T-helper 22 cell (primary cell): ENCODE measurements around the gene HRH3.

Experiments
- DNase-seq: peaks from one replicate; pipeline ENCODE4 v3.0.0-alpha.2; 2020; ENCODE audit warnings: low read depth

Gene HRH3

DNA sequence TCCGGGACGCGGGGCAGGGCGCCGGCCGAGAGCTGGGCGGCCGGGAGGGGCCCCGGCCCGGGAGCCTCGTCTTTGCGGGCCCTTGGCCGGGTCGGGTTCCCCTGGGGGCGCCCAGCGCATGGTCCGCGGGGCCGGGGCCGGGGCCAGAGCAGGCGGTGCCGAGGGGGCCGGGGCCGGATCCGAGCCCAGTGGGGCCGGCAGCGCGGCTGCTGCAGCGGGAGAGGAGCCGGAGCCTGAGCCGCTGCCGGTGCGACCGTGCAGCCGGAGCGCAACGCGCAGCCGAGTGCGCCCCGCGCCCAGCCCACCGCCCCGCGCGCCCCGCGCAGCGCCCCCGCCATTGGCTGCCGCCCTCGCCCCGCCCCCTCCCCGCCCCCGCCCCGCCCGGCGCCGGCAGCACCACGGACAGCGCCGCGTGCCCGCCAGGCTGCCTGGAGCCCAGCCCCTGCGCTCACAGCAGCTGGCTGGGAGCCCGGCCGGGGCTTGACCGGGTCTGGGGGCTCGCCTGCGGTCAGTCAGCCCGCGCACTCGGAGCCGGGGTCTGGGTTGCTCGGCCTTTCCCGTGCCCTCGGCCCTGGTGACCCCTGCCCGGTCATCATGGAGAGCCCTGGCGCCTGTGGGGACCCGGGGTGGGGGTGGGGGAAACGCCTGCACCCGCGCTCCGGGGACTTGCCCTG, at the start of gene HRH3:
TSS of gene HRH3 (minus strand) at position 287 of the 674 bp plus-strand sequence. CDS start 308 bp downstream, outside the sequence.
- DNase-seq = no peak

DNA sequence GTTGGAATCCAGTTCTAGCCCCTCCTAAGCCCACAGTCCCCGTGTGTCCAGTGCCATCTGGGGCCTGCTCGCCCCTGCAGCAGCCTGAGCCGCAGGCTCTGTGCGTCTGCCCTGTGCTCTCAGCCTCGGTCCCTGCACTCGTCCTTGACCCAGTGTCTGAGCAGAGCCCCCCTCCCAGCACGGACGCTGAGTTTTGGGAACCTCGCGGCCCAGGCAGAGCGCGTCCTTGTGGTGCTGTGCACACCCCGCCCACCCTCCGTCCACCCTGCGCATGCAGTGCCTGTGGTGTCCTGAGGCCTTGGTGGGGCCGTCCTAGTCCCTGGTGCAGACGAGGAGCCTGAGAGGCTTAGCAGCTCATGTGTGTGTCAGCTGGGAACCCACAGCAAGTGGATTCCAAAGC, 49.8 kb upstream of the HRH3 start:
- DNase-seq = no peak

DNA sequence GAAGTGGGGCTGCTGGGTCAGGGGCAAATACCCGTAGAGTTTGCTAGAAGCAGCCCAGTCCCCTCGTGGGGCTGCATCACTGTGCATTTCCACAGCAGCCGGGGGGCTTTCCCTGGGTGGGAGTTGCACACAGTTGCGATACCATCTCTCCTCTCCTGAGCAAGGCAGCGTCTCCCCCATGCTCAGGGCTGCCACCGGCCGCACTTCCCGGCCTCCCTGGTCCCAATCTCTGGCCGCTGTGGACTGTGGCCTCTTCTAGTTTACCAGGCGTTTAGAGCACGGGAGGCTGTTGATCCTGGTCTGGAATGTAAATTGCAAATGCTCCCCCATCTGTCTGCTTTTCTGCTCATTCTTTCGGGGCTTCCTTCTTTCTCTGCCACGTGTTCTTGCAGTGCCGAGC, 49.3 kb upstream of the HRH3 start:
- DNase-seq = no peak

DNA sequence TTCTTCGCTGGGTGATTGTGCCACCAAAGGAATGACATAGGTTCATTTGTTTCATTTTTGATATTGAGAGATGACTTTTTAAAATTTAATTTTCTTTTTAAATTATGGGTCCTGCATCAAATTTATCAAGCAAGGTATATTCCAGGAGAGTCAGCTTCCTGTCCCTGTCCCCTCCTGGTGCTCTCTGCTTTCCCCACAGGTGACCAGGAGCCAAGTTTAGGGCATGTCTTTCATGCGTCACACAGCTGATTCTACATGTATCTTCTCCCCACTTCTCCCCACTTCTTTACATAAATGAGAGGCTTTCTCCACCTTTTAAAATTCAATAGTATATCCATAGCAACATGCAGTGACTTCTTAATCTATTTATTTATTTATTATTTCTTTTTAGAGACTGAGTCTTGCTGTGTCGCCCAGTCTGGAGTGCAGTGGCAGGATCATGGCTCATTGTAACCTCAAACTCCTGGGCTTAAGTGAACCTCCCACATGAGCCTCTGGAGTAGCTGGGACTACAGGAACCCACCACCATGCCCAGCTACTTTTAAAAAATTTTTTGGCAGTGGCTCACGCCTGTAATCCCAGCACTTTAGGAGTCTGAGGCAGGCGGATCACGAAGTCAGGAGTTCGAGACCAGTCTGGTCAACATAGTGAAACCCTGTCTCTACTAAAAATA, 48.3 kb upstream of the HRH3 start:
- no peak for DNase-seq

DNA sequence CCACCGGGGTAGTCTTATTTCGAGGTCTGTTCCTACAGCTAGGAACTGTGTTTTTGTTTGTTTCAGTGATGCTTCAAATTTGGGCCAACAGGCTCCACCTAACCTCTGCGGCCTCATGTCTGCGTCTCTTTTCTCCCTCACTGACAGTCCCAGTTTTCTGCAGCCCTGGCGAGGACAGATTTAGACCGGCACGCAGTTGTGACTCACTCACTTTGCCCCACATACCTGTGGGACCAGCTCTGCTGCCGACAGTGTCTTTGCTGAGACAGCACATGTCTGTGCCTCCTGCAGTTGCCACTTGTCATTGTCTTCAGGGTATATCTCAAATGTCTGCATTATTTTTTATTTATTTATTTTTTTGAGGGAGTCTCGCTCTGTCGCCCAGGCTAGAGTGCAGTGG, 47.5 kb upstream of the HRH3 start:
- no peak for DNase-seq

DNA sequence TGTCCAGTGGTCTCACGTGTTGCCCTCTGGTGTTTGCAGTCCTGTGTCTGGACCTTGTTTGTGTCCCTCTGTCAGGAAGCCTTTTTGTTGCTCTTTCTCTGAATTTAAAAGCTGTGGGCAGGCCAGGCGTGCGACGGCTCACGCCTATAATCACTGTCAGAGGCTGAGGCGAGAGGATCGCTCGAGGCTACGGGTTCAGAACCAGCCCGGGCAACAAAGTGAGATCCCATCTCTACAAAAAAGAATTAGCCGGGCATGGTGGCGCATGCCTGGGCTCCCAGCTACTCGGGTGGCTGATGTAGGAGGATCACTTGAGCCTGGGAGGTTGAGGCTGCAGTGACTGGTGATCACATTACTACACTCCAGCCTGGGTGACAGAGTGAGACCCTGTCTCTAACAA, 46.8 kb upstream of the HRH3 start:
- no peak for DNase-seq

DNA sequence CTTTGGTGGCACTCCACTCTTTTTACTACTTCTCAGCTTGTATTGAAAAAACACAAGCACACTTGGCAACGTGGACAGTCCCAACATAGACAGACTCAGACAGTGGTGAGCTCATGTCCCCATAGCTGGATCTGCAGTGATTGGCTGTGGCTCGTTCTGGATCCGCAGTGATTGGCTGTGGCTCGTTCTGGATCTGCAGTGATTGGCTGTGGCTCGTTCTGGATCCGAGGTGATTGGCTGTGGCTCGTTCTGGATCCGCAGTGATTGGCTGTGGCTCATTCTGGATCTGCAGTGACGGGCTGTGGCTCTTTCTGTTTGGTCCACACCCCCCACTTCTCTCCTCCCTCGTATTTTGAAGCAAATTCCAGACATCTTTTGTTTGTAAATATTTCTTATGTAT, 46.3 kb upstream of the HRH3 start:
- no peak for DNase-seq

DNA sequence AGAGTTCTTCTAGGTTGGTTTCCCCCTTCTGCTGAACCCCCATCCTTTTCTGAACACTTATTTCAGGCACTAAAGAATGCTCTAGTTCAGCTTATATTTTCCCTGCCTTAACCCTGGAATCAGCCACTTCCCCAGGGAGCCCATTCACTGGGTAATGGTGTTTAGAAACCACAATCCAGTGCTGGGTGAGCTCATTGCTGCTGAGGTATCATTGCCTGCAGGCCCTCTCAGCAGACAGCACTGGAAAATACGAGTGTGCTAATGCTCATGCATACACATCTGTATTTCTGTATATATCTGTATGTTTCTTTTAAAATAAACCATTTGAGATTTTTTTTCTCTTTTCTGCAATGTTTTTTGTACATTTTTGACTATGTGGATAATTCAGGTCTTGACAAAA, 45.3 kb upstream of the HRH3 start:
- no peak for DNase-seq

DNA sequence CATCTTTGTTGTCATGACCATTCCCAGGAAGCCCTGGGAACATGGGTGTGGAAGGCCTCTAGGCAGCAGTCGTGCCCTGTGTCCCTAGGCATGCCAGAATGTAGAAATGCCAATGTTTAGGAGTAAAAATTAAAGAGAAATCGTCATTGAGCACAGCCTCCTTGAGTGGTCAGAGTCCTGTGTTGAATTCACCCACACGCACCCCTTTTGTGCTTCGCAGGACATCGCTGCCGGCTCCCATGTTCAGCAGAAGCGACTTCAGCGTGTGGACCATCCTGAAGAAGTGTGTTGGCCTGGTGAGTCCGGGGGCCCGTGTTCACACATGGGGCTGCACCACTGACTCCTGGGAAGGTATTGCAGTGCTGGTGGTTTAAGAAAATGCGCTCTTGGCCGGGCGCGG, 43.3 kb upstream of the HRH3 start:
- no peak for DNase-seq

DNA sequence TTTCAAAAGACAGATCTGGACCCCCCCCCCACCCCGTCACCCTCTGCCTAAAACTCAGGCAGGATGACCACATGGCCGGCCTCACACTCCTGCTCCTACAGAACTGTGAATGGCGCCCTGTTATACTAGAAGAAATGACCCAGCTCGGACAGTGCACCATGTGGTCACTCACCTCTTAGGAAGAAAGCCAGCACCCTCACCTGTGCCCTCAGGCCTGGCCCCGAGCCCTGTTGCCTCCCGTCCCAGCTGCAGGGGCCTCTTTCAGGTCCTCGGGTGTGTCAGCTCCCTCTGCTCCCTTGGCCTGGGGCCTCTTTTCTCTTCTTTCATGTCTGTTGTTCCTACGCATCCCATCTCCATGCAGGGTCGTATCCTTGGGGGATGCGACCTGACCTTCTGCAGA, 42.0 kb upstream of the HRH3 start:
- DNase-seq = no peak

DNA sequence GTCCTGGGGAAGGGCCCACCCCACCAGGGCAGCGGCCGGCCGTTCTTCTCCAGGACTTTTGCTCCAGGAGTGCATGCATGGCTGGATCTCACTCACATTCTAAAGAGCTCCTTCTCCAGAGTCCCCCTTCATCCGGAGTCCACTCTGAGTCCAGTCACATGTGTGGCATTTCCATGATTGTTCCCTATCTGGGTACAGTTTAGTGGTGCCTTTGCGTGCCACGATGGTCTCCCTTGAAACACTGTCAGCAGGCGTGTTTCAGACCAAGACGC, 39.2 kb upstream of the HRH3 start:
- DNase-seq = no peak

DNA sequence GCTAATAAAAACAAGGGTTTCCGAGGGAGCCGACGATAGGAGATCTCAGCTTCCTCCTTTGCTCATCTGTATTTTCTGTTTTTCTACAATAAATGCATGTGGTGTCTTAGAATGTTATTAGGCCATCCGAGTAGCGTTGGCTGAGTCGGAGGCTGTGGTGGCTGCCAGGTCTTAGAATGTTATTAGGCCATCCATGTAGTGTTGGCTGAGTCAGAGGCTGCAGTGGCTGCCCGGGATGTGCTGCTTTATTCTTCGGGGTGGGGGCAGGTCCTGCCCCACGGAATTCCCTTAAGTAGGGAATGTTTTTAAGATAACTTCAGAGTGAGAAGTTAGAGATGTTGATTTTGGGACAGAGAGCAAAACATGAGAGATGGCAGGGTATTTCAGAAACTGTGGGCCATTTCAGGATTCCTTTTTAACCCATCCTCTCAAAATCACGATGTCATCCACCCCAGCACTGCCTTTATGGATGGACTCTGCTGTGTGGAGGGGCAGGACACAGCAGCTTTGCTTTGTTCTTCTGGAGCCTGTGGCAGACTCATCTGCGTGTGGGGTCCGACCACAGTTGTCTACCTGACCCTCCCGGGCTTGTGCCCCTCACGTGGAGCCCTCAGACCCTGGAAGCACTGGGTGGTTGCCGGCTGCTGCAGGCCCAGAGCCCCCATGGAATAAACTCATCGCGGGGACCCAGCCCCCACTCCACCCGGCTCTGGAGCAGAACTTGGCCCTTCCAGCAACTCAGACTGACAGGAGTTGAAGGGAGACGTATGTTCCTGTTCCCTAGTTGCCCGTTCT, 38.6 kb upstream of the HRH3 start:
- DNase-seq = no peak

DNA sequence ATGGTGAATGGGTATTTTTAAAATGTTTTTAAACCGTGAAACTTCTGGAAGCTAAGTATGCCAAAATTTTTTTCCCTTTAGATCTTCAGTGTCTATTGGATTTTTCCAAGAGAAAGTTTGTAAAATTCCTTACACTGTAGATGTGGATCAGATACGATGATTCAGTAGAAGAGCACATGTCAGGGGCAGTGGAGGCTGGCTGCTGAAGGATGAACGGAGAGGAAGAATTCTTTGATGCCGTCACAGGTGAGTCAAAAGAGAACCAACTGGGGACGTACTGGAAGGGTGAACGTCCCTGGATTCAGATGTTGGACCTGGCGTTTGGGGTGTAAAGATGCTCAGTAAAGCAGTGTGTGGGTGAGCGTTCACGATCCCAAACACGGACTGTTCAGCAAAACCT, 35.9 kb upstream of the HRH3 start:
- DNase-seq = no peak

DNA sequence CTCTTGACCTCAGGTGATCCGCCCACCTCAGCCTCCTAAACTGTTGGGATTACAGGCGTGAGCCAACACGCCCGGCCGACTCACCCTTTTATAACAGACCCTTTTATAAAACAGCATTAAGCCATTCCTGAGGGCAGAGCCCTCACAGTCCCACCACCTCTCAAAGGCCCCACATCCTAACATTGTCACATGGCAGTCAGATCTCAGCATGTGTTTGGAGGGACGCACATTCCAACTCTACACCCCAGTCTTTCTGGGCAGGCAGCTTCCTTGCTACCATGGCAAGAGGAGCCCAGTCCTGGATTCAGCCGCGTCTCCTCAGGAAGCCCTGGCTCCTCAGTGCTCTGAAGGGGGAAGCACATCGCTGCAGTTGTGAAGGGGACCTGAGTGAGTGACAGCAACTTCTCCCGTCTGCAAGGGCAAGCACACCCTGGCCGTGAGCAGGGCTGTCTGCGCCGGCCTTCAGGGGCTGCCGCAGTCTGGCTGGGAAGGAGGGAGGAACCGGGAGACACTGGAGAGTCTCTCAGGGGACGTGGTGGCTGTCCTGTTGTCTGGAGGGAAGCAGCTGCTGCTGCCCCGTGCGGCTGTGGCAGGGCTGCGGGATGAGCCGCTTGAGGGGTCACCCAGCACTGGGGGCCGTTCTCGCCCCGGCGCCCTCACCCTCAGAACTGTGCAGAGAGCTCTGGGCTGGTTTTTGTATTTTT, 34.1 kb upstream of the HRH3 start:
- DNase-seq = no peak

DNA sequence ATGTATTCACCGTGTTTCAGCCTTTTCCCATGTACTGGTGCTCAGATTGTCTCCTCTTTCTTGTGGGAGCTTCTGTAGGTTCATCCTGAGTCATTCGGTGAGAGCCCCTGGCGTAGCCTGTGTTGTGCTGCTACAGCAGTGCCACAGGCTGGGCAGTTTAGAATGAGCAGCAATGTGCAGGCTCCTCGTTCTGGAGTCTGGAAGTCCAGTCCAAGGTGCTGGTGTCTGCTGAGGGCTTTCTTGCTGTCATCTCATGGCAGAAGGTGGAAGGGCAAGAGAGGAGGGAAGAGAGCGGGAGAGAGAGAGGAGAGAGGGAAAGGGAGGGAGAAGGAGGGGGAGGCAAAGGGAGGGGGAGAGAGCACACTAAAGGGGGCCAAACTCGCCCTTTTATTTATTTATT, 33.3 kb upstream of the HRH3 start:
- no peak for DNase-seq

DNA sequence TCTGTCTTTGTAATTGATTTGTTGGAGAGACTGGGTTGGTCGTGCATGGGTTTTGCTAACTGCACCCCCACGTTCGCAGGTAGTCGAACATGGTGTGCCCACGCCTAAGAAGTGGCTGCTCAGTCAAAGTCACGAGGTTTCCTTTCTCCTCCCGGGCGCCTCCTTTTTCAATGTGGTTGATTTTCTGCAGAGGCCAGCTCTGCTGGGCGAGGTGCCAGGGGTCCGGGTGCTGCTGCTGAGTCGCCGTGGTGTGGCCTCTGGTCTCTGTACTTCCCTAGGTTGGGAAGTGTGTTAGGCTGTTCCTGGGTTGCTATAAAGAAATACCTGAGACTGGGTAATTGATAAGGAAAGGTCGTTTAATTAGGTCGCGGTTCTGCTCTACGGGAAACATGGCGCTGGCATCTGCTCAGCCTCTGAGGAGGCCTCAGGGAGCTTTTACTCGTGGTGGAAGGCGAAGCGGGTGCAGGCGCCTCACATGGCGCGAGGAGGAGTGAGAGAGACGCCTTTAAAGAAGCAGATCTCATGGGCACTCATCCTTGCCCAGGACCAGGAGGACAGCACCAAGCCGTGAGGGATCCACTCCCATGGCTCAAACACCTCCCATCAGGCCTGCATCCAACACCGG, 32.4 kb upstream of the HRH3 start:
- DNase-seq = no peak

DNA sequence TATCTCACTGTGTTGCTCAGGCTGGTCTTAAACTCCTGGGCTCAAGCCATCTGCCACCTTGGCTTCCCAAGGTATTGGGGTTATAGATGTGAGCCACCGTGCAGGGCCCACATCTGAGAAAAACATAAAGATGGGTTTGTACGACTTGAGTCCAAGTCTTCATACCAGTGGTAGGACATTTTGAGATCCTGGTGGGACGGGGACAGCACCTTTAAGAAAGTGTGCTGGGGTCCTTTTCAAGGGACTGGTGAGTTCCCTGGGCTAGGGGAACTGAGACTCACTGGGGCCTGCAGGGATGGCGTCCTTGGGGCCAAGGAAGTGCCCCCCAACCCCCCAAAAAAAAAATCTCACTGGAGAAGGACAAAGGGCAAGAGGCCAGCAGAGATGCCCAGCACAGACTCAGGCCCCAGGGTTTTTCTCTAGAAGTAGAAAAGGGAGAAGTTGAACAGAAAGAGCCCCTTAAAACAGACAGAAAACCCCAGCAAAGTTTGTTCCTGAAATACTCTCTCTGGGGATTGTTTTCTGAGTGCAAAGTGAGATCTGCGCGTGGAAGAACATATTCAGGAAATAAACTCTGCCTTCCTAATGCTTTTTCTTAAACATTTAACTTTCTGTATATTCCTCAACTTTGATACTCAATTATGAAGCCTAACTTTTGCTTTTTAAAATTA, 28.9 kb upstream of the HRH3 start:
- no peak for DNase-seq

DNA sequence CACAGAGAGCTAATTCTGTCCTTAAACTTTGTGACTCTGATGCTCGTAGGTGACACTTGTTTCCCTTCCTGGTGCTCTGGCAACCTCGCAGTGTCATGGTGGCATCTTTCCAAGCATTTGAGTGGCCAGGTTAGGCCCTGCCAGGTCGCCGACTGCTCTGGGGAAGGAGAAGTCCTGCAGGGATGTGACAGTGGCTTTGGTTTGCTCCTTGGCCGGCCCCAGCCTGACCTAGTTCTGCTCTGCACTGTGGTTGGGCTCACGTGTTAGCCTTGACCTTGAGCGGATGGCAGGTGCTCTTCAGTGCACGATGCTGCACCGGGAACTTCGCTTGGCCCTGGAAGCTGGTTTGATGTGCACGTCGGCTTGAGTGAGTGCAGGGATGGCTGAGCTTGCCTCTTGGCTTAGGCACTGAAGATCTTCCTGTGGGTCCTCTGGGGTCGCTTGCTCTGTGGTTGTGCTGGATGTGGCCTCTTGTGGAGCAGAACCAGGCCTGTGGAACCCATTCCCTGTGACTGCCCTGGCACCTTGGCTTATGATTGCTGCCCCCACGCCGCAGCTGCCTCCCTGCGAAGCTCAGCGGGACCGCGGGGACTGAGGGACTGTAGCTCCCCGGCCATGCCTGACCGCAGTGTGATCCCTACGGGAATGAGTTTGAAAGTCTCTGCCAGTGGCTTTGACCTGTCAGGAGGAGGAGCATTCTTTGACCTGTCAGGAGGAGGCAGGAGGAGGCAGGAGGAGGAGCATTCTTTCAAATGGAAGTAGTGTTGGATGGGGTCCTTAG, 27.0 kb upstream of the HRH3 start:
- no peak for DNase-seq

DNA sequence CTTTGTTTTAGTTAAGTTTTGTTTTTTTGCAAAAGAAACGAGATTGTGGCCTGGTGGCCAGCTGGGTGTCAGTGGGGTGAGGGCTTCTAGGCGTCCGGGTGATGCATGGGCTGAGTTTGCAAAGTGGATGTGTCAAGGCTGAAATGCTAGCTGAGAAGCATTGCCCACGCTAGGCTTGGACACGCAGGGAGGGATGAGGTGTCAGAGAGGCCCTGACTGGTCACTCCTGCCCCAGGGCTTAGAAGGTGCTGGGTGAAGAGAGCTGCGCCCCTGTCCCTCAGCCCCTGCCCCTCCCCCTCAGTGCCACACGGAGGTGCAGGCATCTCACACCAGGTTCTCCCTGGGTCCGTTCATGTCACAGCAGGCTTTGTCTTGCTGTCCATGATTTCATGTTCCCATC, 26.4 kb upstream of the HRH3 start:
- DNase-seq = no peak

DNA sequence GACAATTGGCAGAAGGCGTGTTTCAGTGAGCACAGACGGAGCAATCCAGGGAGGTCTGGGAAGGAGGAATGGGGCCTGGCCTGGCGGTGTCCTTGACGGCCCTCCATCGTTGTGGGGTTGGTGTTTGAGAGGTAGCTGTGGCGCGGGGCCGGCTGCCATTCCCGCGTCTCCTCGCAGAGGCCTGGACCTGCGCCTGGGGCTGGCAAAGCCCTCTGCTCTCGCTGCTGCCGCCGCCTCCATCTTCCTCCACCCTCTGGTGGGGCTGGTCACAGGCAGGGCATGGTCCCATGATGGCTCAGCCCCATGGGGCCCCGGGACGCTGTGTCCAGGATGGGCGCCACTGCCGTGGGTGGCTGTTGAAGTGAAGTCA, 25.8 kb upstream of the HRH3 start:
- DNase-seq = no peak

DNA sequence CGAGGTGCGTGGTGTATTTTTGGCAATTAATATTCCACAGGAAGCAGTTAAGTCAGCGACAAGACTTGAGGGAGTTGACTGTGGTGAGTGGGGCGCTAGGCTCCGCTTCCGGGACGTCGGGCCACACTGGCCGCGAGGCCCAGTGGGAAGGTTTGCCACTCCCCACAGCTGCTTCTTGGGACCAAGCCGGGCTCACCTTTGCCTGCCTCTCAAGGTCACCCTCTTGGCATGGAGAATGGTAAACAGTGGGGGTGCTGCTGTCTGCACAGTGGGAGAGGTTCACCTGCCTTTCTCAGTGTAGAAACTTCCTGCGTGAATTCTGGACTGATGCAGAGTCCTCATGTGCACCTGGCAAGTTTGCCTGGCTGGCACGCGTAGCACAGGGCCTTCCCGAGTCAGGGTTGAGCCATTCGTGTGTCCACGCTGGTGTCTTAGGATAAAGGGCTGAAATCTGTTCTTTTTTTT, 24.6 kb upstream of the HRH3 start:
- no peak for DNase-seq
